Uterus (tissue), 4 donors: ENCODE measurements around the gene SLC34A3. TPM values are rescaled to one million over a fixed set of nuclear protein-coding genes. Genes with fewer than 3 reads are reported as not detected.

Experiments used
- DNase-seq, 2 donors: peaks; one replicate each; pipeline ENCODE4 v3.0.0-alpha.2; 2019 to 2020
- H3K27ac ChIP-seq, 2 donors: fragments of 200-600 bp; sonication (generic); 1 replicate in 1 of 2; 2 replicates in 1 of 2; pipeline ENCODE4 v1.5.1; 2016 to 2018
- H3K27me3 ChIP-seq, 2 donors: fragments of 200-600 bp; sonication (generic); one replicate each; pipeline ENCODE4 v1.5.1; 2018 to 2019; ENCODE audit warnings: control low read depth in 1 of 2
- H3K36me3 ChIP-seq, 2 donors: fragments of 200-600 bp; sonication (generic); one replicate each; pipeline ENCODE4 v1.5.1; 2019; ENCODE audit warnings: control low read depth in 1 of 2
- H3K4me1 ChIP-seq, 2 donors: fragments of 200-600 bp; sonication (generic); one replicate each; pipeline ENCODE4 v1.5.1; 2018 to 2019; ENCODE audit warnings: control low read depth in 1 of 2
- H3K4me3 ChIP-seq, 2 donors: fragments of 200-600 bp; sonication (generic); 1 replicate in 1 of 2; 2 replicates in 1 of 2; pipeline ENCODE4 v1.5.1; 2018 to 2019; ENCODE audit warnings: mild to moderate bottlenecking in 1 of 2
- H3K9me3 ChIP-seq, 2 donors: fragments of 200-600 bp; sonication (generic); one replicate each; pipeline ENCODE4 v1.5.1; 2019; ENCODE audit warnings: control low read depth in 1 of 2
- POLR2A ChIP-seq, 2 donors: fragments of 450-650 bp; IDR thresholded peaks; one replicate each; pipeline ENCODE4 v1.6.1; 2016; ENCODE audit warnings: antibody characterized with exemption in 2 of 2, mild to moderate bottlenecking in 1 of 2, moderate library complexity in 1 of 2
- intact Hi-C: fragments of 100-400 bp; cut with DNase I; formaldehyde crosslinking; loops from one replicate; pipeline ENCODE4 v1.15.1; 2023; ENCODE audit warnings: low total_unique reads
- total RNA-seq, 4 donors: library from RNA; depleted of rRNA in 3 of 4; stranded (reverse); fragments of >200 nt in 3 of 4; gene quantifications; one replicate each; pipeline versions ENCODE4 v1.1.0 to v1.2.4, GENCODE V29; 2014 to 2023
- TF ChIP-seq, protein P1 (sequence below), 4 experiments: fragments of 200-600 bp in 2 of 4; fragments of 450-650 bp in 2 of 4; sonication (generic) in 2 of 4; IDR thresholded peaks; one replicate each; pipeline ENCODE4 v1.5.1; 2016 to 2019; ENCODE audit warnings: antibody characterized with exemption in 4 of 4, mild to moderate bottlenecking in 2 of 4, moderate library complexity in 1 of 4
- donor health status: DM: yes; HTN: yes; CAD: no.

The SLC34A3 gene
- total RNA-seq, 4 donors from 2014 or later: 0.48 TPM; not detected in 3

DNA sequence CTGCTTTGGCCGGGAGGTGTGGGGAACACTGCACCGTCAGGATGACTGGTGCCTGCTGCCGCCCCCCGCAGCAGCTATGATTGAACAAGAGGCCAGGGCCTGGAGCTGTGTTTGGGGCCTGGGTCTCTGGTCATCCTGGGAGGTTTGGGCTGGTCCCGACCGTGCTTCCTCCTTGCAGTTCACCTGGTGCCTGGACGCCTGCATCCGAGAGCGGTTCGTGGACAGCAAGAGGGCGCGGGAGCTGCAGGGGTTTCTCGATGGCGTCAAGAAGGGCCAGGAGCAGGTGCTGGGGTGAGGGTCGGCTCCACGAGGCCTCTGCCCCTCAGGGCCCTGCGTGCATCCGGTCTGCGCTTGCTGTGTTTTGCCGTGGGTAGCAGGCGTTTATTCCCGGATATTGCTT, 33.4 kb downstream of the SLC34A3 start:
- Histone ChIP-seq H3K27me3 (no peaks in the 10 kb centered on the region), H3K36me3 (no peaks in the 10 kb centered on the region), H3K27ac (no peak overlapping the region), H3K9me3 (no peaks in the 10 kb centered on the region), H3K4me3 (no peak overlapping the region), H3K4me1 (no peaks in the 10 kb centered on the region)
- intact Hi-C loops: no loop called here
- TF ChIP-seq, protein P1, sequence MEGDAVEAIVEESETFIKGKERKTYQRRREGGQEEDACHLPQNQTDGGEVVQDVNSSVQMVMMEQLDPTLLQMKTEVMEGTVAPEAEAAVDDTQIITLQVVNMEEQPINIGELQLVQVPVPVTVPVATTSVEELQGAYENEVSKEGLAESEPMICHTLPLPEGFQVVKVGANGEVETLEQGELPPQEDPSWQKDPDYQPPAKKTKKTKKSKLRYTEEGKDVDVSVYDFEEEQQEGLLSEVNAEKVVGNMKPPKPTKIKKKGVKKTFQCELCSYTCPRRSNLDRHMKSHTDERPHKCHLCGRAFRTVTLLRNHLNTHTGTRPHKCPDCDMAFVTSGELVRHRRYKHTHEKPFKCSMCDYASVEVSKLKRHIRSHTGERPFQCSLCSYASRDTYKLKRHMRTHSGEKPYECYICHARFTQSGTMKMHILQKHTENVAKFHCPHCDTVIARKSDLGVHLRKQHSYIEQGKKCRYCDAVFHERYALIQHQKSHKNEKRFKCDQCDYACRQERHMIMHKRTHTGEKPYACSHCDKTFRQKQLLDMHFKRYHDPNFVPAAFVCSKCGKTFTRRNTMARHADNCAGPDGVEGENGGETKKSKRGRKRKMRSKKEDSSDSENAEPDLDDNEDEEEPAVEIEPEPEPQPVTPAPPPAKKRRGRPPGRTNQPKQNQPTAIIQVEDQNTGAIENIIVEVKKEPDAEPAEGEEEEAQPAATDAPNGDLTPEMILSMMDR (IDR thresholded peaks at IDR 0.05): no peak
- TF ChIP-seq POLR2A (IDR thresholded peaks at IDR 0.05): no peak
- no peak for DNase-seq

DNA sequence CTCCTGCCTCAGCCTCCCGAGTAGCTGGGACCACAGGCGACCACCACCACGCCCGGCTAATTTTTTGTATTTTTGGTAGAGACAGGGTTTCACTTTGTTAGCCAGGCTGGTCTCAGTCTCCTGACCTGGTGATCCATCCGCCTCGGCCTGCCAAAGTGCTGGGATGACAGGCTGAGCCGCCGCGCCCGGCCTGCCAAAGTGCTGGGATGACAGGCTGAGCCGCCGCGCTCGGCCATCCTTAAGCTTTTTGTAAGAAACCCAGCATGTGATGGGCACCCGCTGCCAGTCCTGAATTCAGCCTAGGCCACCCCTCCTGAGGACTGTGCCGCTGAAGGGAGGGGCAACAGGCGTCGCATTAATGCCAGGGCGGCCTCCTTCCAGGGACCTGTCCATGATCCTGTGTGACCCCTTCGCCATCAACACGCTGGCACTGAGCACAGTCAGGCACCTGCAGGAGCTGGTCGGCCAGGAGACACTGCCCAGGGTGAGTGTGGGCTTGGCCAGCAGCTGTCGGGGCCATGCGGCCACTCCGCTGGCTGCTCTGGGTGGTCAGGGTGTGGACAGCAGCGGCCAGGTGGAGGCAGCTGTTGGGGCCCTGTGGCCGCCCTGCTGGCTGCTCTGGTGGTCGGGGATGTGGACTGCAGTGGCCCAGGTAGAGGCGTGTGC, 34.9 kb downstream of the SLC34A3 start:
- no peak overlapping the region for H3K27ac ChIP-seq
- H3K4me1 ChIP-seq: no peaks in the 10 kb centered on the region
- TF ChIP-seq, protein P1 (IDR thresholded peaks at IDR 0.05): no peak
- no peak for TF ChIP-seq POLR2A (IDR thresholded peaks at IDR 0.05)
- intact Hi-C loops: no loop called here
- no peaks in the 10 kb centered on the region for H3K27me3 ChIP-seq
- no peaks in the 10 kb centered on the region for H3K36me3 ChIP-seq
- no peak overlapping the region for H3K4me3 ChIP-seq
- no peak for DNase-seq
- H3K9me3 ChIP-seq: no peaks in the 10 kb centered on the region

DNA sequence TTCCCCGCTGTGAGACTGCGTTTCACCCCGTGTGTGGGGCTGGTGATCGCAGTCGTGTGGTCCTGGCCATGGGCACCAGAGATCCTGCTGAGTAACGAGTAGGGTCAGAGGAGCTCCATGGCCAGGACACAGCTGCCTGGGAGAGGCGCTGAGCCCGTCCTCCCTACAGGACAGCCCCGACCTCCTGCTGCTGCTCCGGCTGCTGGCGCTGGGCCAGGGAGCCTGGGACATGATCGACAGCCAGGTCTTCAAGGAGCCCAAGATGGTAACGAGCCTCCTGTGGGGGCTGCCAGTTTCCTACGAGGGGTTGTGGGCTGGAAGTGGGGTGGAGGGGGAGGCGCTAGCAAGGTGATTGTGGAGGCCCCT, 35.4 kb downstream of the SLC34A3 start:
- intact Hi-C loops: no loop called here
- DNase-seq: no peak

DNA sequence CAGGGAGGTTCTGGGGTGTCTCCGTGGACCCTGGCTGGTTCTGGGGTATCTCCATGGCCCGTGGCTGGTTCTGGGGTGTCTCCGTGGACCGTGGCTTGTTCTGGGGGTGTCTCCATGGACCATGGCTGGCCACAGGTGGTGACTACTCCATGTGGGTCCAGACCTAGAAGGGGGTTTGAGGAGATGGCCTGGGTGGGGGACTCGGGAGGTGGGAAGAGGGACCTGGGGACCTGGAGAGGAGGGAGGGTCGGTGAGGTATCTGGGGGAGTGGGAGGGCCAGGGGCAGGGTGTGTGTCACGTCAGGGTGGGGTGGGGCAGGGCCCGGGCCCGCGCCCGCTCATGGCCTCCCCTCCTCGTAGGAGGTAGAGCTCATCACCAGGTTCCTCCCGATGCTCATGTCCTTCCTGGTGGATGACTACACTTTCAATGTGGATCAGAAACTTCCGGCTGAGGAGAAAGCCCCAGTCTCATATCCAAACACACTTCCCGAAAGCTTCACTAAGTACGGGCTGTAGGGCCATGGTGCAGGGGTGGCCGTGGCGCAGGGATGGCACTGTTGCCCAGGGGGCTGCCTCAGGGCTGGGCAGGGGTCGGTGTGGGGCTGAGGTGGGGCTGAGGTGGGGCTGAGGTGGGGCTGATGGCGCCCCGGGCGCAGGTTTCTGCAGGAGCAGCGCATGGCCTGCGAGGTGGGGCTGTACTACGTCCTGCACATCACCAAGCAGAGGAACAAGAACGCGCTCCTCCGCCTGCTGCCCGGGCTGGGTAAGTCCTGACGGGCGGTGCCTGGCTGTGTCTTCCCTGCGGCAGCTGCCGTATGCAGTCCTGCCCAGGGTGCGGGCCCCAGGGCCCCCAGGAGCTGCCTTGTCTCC, 36.1 kb downstream of the SLC34A3 start:
- intact Hi-C loops: no loop called here

More for the DNA sequence above, 35.4 kb downstream of the SLC34A3 start:
- H3K27me3 ChIP-seq: no peaks in the 10 kb centered on the region
- no peaks in the 10 kb centered on the region for H3K36me3 ChIP-seq
- TF ChIP-seq, protein P1 (IDR thresholded peaks at IDR 0.05): no peak
- no peak for TF ChIP-seq POLR2A (IDR thresholded peaks at IDR 0.05)
- H3K9me3 ChIP-seq: no peaks in the 10 kb centered on the region
- no peak overlapping the region for H3K4me3 ChIP-seq
- no peak overlapping the region for H3K27ac ChIP-seq
- H3K4me1 ChIP-seq: no peaks in the 10 kb centered on the region

More for the DNA sequence above, 36.1 kb downstream of the SLC34A3 start:
- H3K36me3 ChIP-seq: no peaks in the 10 kb centered on the region
- no peaks in the 10 kb centered on the region for H3K9me3 ChIP-seq
- DNase-seq: no peak
- no peak overlapping the region for H3K4me3 ChIP-seq
- H3K4me1 ChIP-seq: no peaks in the 10 kb centered on the region
- no peak for TF ChIP-seq POLR2A (IDR thresholded peaks at IDR 0.05)
- TF ChIP-seq, protein P1 (IDR thresholded peaks at IDR 0.05): no peak
- no peaks in the 10 kb centered on the region for H3K27me3 ChIP-seq
- no peak overlapping the region for H3K27ac ChIP-seq
